ENCODE results near the gene TUB.

TUB gene

GRCh38 chr11:8075119-8075726 lies 5.8 kb upstream of the TUB start:
- ChIA-PET CTCF (no interaction called here), POLR2A (no interaction called here)
- no peak for TF ChIP-seq CTCF (IDR thresholded peaks at IDR 0.05; ENCODE audit: control extremely low read depth, extremely low read depth, low read depth, missing control alignments)
- no peak for DNase-seq (ENCODE audit: extremely low spot score)

GRCh38 chr11:8079111-8079675 lies 1.8 kb upstream of the TUB start:
- ChIA-PET CTCF (interaction anchor here (0.8 to 3.4 kb wide), 6 partner anchors 9 to 73 kb away, joined by 3 to 16 read pairs (median 10); no protein-coding TSS in a partner anchor), POLR2A (no interaction called here)
- TF ChIP-seq CTCF (IDR thresholded peaks at IDR 0.05; ENCODE audit: control extremely low read depth, extremely low read depth, low read depth, missing control alignments) = no peak
- DNase-seq (ENCODE audit: extremely low spot score) = no peak

GRCh38 chr11:8080069-8080670 lies 841 bp upstream of the TUB start:
- CTCF ChIA-PET = interaction anchor here (1.6 to 3.4 kb wide), 5 partner anchors 8 to 74 kb away, joined by 6 to 16 read pairs (median 11); no protein-coding TSS in a partner anchor
- POLR2A ChIA-PET = no interaction called here
- no peak for DNase-seq (ENCODE audit: extremely low spot score)
- no peak for TF ChIP-seq CTCF (IDR thresholded peaks at IDR 0.05; ENCODE audit: control extremely low read depth, extremely low read depth, low read depth, missing control alignments)

- TF ChIP-seq CTCF (IDR thresholded peaks at IDR 0.05; ENCODE audit: control extremely low read depth, extremely low read depth, low read depth, missing control alignments) = no peak
- POLR2A ChIA-PET = no interaction called here
- CTCF ChIA-PET = interaction anchor here (1.4 to 2.0 kb wide), 2 partner anchors 18 to 95 kb away, joined by 3 to 9 read pairs; partner anchors contain the start of gene EIF3F
- DNase-seq (ENCODE audit: extremely low spot score) = no peak
Measured at GRCh38 chr11:8081591-8082250, 710 bp downstream of the TUB start.

GRCh38 chr11:8082391-8083087 lies 1.5 kb downstream of the TUB start:
- no peak for DNase-seq (ENCODE audit: extremely low spot score)
- TF ChIP-seq CTCF (IDR thresholded peaks at IDR 0.05; ENCODE audit: control extremely low read depth, extremely low read depth, low read depth, missing control alignments) = no peak
- ChIA-PET POLR2A (no interaction called here), CTCF (interaction anchor here (0.8 to 1.4 kb wide), 2 partner anchors 11 to 96 kb away, joined by 3 read pairs; partner anchors contain the start of gene EIF3F)

- ChIA-PET CTCF (interaction anchor here (0.8 to 1.4 kb wide), 2 partner anchors 10 to 96 kb away, joined by 3 read pairs; partner anchors contain the start of gene EIF3F), POLR2A (no interaction called here)
- TF ChIP-seq CTCF (IDR thresholded peaks at IDR 0.05; ENCODE audit: control extremely low read depth, extremely low read depth, low read depth, missing control alignments) = no peak
- no peak for DNase-seq (ENCODE audit: extremely low spot score)
Measured at GRCh38 chr11:8083088-8083395, 2.0 kb downstream of the TUB start.

All from GM10248 (cell line).